HG03097 (cell line): ENCODE results near the gene TBL1Y.
"Not testable (repeated sequence)": the region's sequence is repeated elsewhere in the genome, so short reads cannot be mapped to it uniquely, and the experiment has no call there.

ENCODE experiments used
- ATAC-seq: cut with Tn5 transposase; IDR thresholded peaks from one replicate; pipeline ENCODE4 v1.9.1; 2021; ENCODE audit not compliant: unreplicated experiment, low FRiP score

Gene TBL1Y

DNA sequence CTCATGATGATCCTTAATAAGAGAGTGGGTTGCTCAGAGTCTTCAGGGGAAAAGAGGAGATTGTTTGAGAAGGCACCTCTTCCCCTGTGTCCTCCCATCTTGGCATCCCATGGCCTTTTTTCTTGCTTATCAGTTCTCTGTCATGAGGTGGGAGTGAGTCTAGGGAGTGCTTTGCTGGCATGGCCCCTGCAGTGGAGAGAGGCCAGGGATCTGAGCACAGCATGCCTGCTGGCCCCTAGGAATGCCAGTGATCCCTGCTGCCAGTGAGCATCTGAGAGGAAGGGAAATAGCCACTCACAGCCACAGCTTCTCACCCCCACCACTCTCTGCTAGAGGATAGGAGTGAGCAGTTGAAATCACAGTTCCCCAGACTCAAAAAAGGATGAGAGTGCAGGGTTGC, 168.2 kb downstream of the TBL1Y start:
- ATAC-seq, result no peak

DNA sequence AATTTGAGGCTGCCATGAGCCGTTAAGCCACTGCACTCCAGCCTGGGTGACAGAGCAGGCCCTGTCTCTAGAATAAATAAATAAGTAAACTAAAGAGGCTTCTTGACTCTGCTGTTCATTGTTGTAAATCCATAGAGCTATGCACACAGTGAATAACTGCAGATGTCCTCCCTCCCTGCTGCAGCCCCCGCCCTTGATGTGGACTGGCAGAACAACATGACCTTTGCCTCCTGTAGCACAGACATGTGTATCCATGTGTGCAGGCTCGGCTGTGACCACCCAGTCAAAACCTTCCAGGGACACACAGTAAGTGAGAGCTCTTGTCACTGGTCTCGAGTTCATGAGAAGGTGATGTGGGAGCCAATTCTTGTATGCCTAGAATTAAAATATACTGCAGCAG, 170.1 kb downstream of the TBL1Y start:
- ATAC-seq, result not testable (repeated sequence)

DNA sequence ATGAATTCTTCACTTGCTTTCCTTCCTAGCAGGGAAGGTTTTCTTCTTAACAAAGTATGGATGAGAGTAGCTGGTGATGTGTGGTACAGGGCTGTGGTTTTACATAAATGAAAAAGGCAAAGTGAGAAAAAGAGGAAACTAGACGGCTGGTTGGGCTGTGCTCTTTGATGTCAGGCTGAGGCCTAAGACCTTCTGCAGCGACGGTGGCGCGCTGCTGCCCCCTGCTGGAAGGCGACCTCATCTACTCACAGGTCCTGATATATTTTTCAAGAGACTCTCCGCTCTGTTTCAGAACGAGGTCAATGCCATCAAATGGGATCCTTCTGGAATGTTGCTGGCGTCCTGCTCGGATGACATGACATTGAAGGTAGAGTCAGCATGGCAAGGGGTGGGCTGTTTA, 175.1 kb downstream of the TBL1Y start:
- no peak for ATAC-seq

GRCh38 chrY:7092836-7093235, 182.3 kb downstream of the TBL1Y start:
- no peak for ATAC-seq

DNA sequence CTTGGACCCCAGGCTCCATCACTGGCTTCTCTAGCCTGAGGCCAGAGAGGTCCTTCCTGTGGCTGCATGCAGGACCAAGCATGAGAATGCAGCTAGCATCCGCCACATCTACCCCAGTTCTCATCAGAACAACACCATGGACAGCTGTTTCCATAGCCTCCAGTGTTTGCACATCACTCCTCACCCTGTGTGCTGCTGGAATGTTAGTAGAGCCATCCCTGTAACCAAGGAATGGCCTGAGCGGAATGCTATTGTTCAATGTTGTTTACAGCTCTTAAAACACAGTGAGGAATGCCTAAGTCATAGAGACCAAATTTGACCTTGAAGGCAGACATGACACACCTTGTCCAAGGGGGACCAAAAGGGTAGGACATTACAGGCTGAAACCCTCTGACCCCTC, 183.9 kb downstream of the TBL1Y start:
- no peak for ATAC-seq

- ATAC-seq, result no peak
Measured at GRCh38 chrY:7097021-7097420, 186.5 kb downstream of the TBL1Y start.

DNA sequence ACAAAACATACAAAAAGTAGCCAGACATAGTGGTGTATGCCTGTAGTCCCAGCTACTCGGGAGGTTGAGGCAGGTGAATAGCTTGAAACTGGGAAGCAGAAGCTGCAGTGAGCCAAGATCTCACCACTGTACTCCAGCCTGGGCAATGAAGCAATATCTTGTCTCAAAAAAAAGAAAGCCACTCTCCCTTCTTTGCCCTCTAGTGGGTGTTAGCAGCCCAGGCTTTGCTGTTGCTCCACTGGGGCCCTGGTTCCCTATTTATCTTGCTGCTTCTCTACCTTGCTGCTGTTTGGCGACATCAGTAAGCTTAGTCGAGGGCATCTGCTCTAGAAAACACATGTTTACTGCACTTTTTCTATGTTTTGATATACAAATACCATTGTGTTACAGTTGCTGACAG, 189.2 kb downstream of the TBL1Y start:
- no peak for ATAC-seq

DNA sequence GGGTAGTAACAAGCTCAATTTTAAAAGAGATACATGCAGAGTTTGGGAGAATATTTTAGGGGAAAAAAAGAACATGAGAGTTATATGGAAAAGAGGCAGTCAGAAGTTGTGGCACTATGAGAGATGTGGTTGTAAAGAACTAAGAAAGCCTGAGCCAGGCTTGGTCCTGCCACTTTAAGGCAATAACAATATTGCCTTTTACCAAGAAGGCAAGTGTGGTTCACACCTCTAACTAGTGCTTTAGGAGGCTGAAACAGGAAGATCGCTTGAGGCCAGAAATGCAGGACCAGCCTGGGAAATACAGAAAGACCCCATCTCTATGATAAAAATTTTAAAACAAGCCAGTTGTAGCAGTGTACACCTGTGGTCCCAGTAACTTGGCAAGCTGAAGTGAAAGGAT, 192.2 kb downstream of the TBL1Y start:
- no peak for ATAC-seq

- no peak for ATAC-seq
Measured at GRCh38 chrY:7107179-7107578, 196.7 kb downstream of the TBL1Y start.

DNA sequence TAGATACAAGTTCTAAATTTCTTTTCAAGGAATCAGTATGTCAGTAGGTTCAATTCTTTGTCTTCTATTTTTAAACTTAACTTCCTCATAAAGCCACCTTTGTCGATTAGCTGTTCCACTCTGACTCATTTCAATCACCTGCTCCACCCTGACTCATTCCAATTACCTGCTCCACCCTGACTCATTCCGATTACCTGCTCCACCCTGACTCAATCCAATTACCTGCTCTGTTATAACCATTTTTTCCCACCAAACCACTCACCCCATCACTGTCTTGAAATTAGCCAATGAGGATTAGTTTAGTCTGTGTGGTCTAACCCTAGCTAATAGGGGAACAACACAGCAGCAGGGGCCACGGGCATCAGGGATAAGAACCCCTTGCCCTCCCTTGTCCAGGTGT, 199.6 kb downstream of the TBL1Y start:
- no peak for ATAC-seq

GRCh38 chrY:7115871-7116270, 205.4 kb downstream of the TBL1Y start:
- ATAC-seq, result no peak

- ATAC-seq, result no peak
Measured at GRCh38 chrY:7122202-7122601, 211.7 kb downstream of the TBL1Y start.

- ATAC-seq, result no peak
Measured at GRCh38 chrY:7125136-7126056, 214.9 kb downstream of the TBL1Y start.

- ATAC-seq, result no peak
Measured at GRCh38 chrY:7128211-7128610, 217.7 kb downstream of the TBL1Y start.
